Measurements from ENCODE around the gene TMC7. TPM values are rescaled to one million over a fixed set of nuclear protein-coding genes. Genes with fewer than 3 reads are reported as not detected.

TMC7 gene
- total and polyA plus RNA-seq, 2 donors (not counting 3 experiments of a cell fraction or from before 2014, with no cell fraction given): 5.7 to 7.0 TPM

DNA sequence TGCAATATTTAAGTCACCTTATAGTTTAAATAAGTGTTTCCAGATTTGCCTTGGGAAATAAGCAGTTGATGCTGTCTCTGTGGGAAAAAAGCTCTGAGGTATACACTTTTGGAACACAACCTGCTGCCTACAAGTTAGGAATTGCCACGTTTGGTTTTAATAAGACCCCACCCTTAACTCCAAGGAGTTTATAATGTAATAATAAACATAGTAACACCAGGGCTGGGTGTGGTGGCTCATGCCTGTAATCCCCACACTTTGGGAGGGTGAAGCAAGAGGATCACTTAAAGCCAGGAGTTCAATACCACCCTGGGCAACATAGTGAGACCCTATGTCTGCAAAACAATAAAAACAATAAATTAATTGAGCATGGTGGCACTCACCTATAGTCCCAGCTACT is 41.7 kb upstream of the TMC7 start:
- dilution Hi-C loops (cut with MboI; ENCODE audit: extremely low pct_ligation_motif_present, low sequenced_read_pairs) (no loop called here), intact Hi-C loops (cut with micrococcal nuclease) (no loop called here)
- Histone ChIP-seq H3K9me1 (replicated peaks; ENCODE audit: control insufficient read depth, extremely low read depth, insufficient read depth, low read length) (no peaks in the 10 kb centered on the region), H3K4me1 (ENCODE audit: control insufficient read depth, extremely low read depth, insufficient read depth, low read length) (no peaks in the 10 kb centered on the region), H3K9ac (replicated peaks; ENCODE audit: extremely low read depth, insufficient read depth, low read length) (no peak overlapping the region), H3K9me3 (replicated peaks; ENCODE audit: control insufficient read depth, insufficient read depth, low read length) (no peaks in the 10 kb centered on the region), H3K36me3 (ENCODE audit: control insufficient read depth in 2 of 2, extremely low read depth in 1 of 2, insufficient read depth in 2 of 2, low read length in 2 of 2) (no peaks in the 10 kb centered on the region), H3K4me2 (ENCODE audit: insufficient read depth, low read length) (no peak overlapping the region), H3K79me2 (ENCODE audit: control insufficient read depth, insufficient read depth, low read length) (no peaks in the 10 kb centered on the region), H3K27me3 (ENCODE audit: control insufficient read depth in 2 of 2, insufficient read depth in 2 of 2, low read length in 2 of 2) (no peaks in the 10 kb centered on the region), H3K4me3 (replicated peaks in 1 of 3; ENCODE audit: insufficient read depth in 1 of 3, low read depth in 1 of 3, low read length in 3 of 3) (no peak overlapping the region), H2AFZ (ENCODE audit: low read depth, low read length) (no peak overlapping the region), H4K20me1 (replicated peaks; ENCODE audit: control insufficient read depth, extremely low read depth, insufficient read depth, low read length) (no peaks in the 10 kb centered on the region), H3K27ac (ENCODE audit: insufficient read depth, low read depth, low read length) (no peak overlapping the region)
- no peak for DNase-seq (ENCODE audit: low read depth, low spot score)
- no peak for FAIRE-seq
- no TSS peak for BruUV-seq (replicated peaks)
- CTCF ChIA-PET: interaction anchor here (1.6 kb wide), 1 partner anchor 26 kb away, joined by 4 read pairs; no protein-coding TSS in a partner anchor
- no peak for TF ChIP-seq EZH2 (IDR thresholded peaks at IDR 0.05; ENCODE audit: borderline replicate concordance, low read depth, low read length, severe bottlenecking)
- TF ChIP-seq CTCF (IDR thresholded peaks at IDR 0.05; ENCODE audit: extremely low read depth in 1 of 2, insufficient read depth in 1 of 2, low read depth in 1 of 2, low read length in 2 of 2): no peak
- TF ChIP-seq JUN (IDR thresholded peaks at IDR 0.05; ENCODE audit: borderline replicate concordance, insufficient read depth, insufficient read length, low read depth): no peak
- no peak for TF ChIP-seq POLR2AphosphoS5 (IDR thresholded peaks at IDR 0.05; ENCODE audit: insufficient read depth, low read depth, low read length)
- no peak for TF ChIP-seq MYC (IDR thresholded peaks at IDR 0.05; ENCODE audit: low read depth, low read length)
- TF ChIP-seq FOS (IDR thresholded peaks at IDR 0.05; ENCODE audit: borderline replicate concordance, insufficient read depth, low read length): no peak
- no peak for TF ChIP-seq POLR2A (IDR thresholded peaks at IDR 0.05; ENCODE audit: low read depth, low read length)
- no peak for TF ChIP-seq GATA2 (IDR thresholded peaks at IDR 0.05; ENCODE audit: insufficient read depth, insufficient read length, low read depth, low read length)
- TF ChIP-seq, protein P1, sequence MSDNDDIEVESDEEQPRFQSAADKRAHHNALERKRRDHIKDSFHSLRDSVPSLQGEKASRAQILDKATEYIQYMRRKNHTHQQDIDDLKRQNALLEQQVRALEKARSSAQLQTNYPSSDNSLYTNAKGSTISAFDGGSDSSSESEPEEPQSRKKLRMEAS (IDR thresholded peaks at IDR 0.05; ENCODE audit: insufficient read depth, insufficient read length): no peak
- POLR2A ChIA-PET: no interaction called here
